ENCODE data around the gene SMPD2.
A peak's percentile ranks its signal among the peaks of the same experiment; 100 is the strongest.

Gene SMPD2

GRCh38 chr6:109449795-109450673 is 9.5 kb downstream of the SMPD2 start:
- Histone ChIP-seq H3K27me3 (ENCODE audit: insufficient read depth, low read length) (no peaks in the 10 kb centered on the region), H3K4me1 (ENCODE audit: insufficient read depth, low read length) (peaks cover 4% of the 10 kb centered on the region), H3K9me3 (ENCODE audit: low read length) (no peaks in the 10 kb centered on the region), H2AFZ (ENCODE audit: low read depth, low read length) (no peak overlapping the region), H3K4me3 (ENCODE audit: low read length) (no peak overlapping the region), H3K36me3 (ENCODE audit: insufficient read depth, low read length) (peaks cover 29% of the 10 kb centered on the region)

- Histone ChIP-seq H3K4me1 (ENCODE audit: insufficient read depth, low read length) (peaks cover 4% of the 10 kb centered on the region), H3K9me3 (ENCODE audit: low read length) (no peaks in the 10 kb centered on the region), H3K36me3 (ENCODE audit: insufficient read depth, low read length) (peaks cover 21% of the 10 kb centered on the region), H3K4me3 (ENCODE audit: low read length) (no peak overlapping the region), H3K27me3 (ENCODE audit: insufficient read depth, low read length) (no peaks in the 10 kb centered on the region), H2AFZ (ENCODE audit: low read depth, low read length) (no peak overlapping the region)
Measured at GRCh38 chr6:109450801-109451200, 10.3 kb downstream of the SMPD2 start.

GRCh38 chr6:109451376-109451775 is 10.9 kb downstream of the SMPD2 start:
- no peak overlapping the region for H3K4me3 ChIP-seq (ENCODE audit: low read length)

GRCh38 chr6:109452181-109452580 is 11.7 kb downstream of the SMPD2 start:
- Histone ChIP-seq H3K4me3 (ENCODE audit: low read length) (no peak overlapping the region), H3K36me3 (ENCODE audit: insufficient read depth, low read length) (peaks cover 13% of the 10 kb centered on the region), H3K4me1 (ENCODE audit: insufficient read depth, low read length) (peaks cover 10% of the 10 kb centered on the region), H2AFZ (ENCODE audit: low read depth, low read length) (no peak overlapping the region), H3K27me3 (ENCODE audit: insufficient read depth, low read length) (no peaks in the 10 kb centered on the region), H3K9me3 (ENCODE audit: low read length) (no peaks in the 10 kb centered on the region)

More at GRCh38 chr6:109451376-109451775, 10.9 kb downstream of the SMPD2 start:
- Histone ChIP-seq H3K9me3 (ENCODE audit: low read length) (no peaks in the 10 kb centered on the region), H3K4me1 (ENCODE audit: insufficient read depth, low read length) (peaks cover 6% of the 10 kb centered on the region), H2AFZ (ENCODE audit: low read depth, low read length) (no peak overlapping the region), H3K27me3 (ENCODE audit: insufficient read depth, low read length) (no peaks in the 10 kb centered on the region), H3K36me3 (ENCODE audit: insufficient read depth, low read length) (peaks cover 18% of the 10 kb centered on the region)

GRCh38 chr6:109453156-109453555 is 12.6 kb downstream of the SMPD2 start:
- Histone ChIP-seq H3K27me3 (ENCODE audit: insufficient read depth, low read length) (no peaks in the 10 kb centered on the region), H3K36me3 (ENCODE audit: insufficient read depth, low read length) (peaks cover 13% of the 10 kb centered on the region), H3K9me3 (ENCODE audit: low read length) (no peaks in the 10 kb centered on the region), H2AFZ (ENCODE audit: low read depth, low read length) (no peak overlapping the region), H3K4me1 (ENCODE audit: insufficient read depth, low read length) (peaks cover 15% of the 10 kb centered on the region), H3K4me3 (ENCODE audit: low read length) (no peak overlapping the region)

- H3K36me3 ChIP-seq (ENCODE audit: insufficient read depth, low read length), result peaks cover 13% of the 10 kb centered on the region
- H3K27me3 ChIP-seq (ENCODE audit: insufficient read depth, low read length), result no peaks in the 10 kb centered on the region
- peaks cover 15% of the 10 kb centered on the region for H3K4me1 ChIP-seq (ENCODE audit: insufficient read depth, low read length)
- H3K4me3 ChIP-seq (ENCODE audit: low read length), result no peak overlapping the region
- H3K9me3 ChIP-seq (ENCODE audit: low read length), result no peaks in the 10 kb centered on the region
- H2AFZ ChIP-seq (ENCODE audit: low read depth, low read length), result no peak overlapping the region
Measured at GRCh38 chr6:109453594-109454495, 13.3 kb downstream of the SMPD2 start.

- Histone ChIP-seq H3K36me3 (ENCODE audit: insufficient read depth, low read length) (peaks cover 13% of the 10 kb centered on the region), H3K9me3 (ENCODE audit: low read length) (no peaks in the 10 kb centered on the region), H3K4me1 (ENCODE audit: insufficient read depth, low read length) (peaks cover 15% of the 10 kb centered on the region), H3K27me3 (ENCODE audit: insufficient read depth, low read length) (no peaks in the 10 kb centered on the region), H2AFZ (ENCODE audit: low read depth, low read length) (peak overlapping the region; percentile 85), H3K4me3 (ENCODE audit: low read length) (peak overlapping the region; percentile 54)
Measured at GRCh38 chr6:109454496-109455436, 14.2 kb downstream of the SMPD2 start.

GRCh38 chr6:109455437-109456110 is 15.1 kb downstream of the SMPD2 start, which contains the start of gene MICAL1:
Gene MICAL1 (minus strand): TSS chr6:109455772. CDS start chr6:109454196, 1,576 bp downstream.
- H2AFZ ChIP-seq (ENCODE audit: low read depth, low read length), result peak within 1 kb of the TSS; percentile 85
- H3K4me1 ChIP-seq (ENCODE audit: insufficient read depth, low read length), result peaks cover 15% of the 10 kb centered on the region
- no peaks in the 10 kb centered on the region for H3K9me3 ChIP-seq (ENCODE audit: low read length)
- H3K36me3 ChIP-seq (ENCODE audit: insufficient read depth, low read length), result peaks cover 13% of the 10 kb centered on the region
- peak within 1 kb of the TSS; percentile 54 for H3K4me3 ChIP-seq (ENCODE audit: low read length)
- no peaks in the 10 kb centered on the region for H3K27me3 ChIP-seq (ENCODE audit: insufficient read depth, low read length)

- H3K4me3 ChIP-seq (ENCODE audit: low read length), result peak overlapping the region; percentile 54
- H2AFZ ChIP-seq (ENCODE audit: low read depth, low read length), result peak overlapping the region; percentile 24
- peaks cover 10% of the 10 kb centered on the region for H3K36me3 ChIP-seq (ENCODE audit: insufficient read depth, low read length)
- H3K9me3 ChIP-seq (ENCODE audit: low read length), result no peaks in the 10 kb centered on the region
- no peaks in the 10 kb centered on the region for H3K27me3 ChIP-seq (ENCODE audit: insufficient read depth, low read length)
- H3K4me1 ChIP-seq (ENCODE audit: insufficient read depth, low read length), result peaks cover 15% of the 10 kb centered on the region
Measured at GRCh38 chr6:109456111-109456583, 15.6 kb downstream of the SMPD2 start.

GRCh38 chr6:109456710-109457561 is 16.4 kb downstream of the SMPD2 start:
- H3K4me3 ChIP-seq (ENCODE audit: low read length), result peak overlapping the region; percentile 54
- no peaks in the 10 kb centered on the region for H3K27me3 ChIP-seq (ENCODE audit: insufficient read depth, low read length)

GRCh38 chr6:109457562-109457996 is 17.1 kb downstream of the SMPD2 start:
- Histone ChIP-seq H3K36me3 (ENCODE audit: insufficient read depth, low read length) (peaks cover 9% of the 10 kb centered on the region), H3K4me3 (ENCODE audit: low read length) (no peak overlapping the region), H3K27me3 (ENCODE audit: insufficient read depth, low read length) (no peaks in the 10 kb centered on the region)

More at GRCh38 chr6:109456710-109457561, 16.4 kb downstream of the SMPD2 start:
- Histone ChIP-seq H3K36me3 (ENCODE audit: insufficient read depth, low read length) (peaks cover 9% of the 10 kb centered on the region), H3K4me1 (ENCODE audit: insufficient read depth, low read length) (peaks cover 15% of the 10 kb centered on the region), H3K9me3 (ENCODE audit: low read length) (no peaks in the 10 kb centered on the region), H2AFZ (ENCODE audit: low read depth, low read length) (no peak overlapping the region)

More at GRCh38 chr6:109457562-109457996, 17.1 kb downstream of the SMPD2 start:
- Histone ChIP-seq H3K9me3 (ENCODE audit: low read length) (no peaks in the 10 kb centered on the region), H2AFZ (ENCODE audit: low read depth, low read length) (no peak overlapping the region), H3K4me1 (ENCODE audit: insufficient read depth, low read length) (peaks cover 15% of the 10 kb centered on the region)
